HG03354 (cell line): ENCODE data around the gene BCAS3.
"Not testable (repeated sequence)": the region's sequence is repeated elsewhere in the genome, so short reads cannot be mapped to it uniquely, and the experiment has no call there.

Experiments
- ATAC-seq: cut with Tn5 transposase; IDR thresholded peaks from one replicate; pipeline ENCODE4 v1.9.1; 2021; ENCODE audit warnings: mild to moderate bottlenecking; ENCODE audit not compliant: unreplicated experiment, poor library complexity, severe bottlenecking

Gene BCAS3

DNA sequence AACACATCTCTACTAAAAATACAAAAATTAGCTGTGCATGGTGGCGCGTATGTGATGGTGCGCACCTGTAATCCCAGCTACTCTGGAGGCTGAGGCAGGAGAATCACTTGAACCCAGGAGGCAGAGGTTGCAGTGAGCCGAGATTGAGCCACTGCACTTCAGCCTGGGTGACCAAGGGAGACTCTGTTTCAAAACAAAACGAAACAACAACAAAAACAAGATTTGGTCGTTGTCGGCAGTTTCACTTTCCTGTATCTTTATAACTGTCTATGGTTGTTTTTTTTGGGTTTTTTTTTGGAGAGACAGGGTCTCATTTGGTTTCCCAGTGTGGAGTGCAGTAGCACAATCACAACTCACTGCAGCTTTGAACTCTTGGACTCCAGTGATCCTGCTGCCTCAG is 8.9 kb upstream of the BCAS3 start:
- ATAC-seq, result not testable (repeated sequence)

DNA sequence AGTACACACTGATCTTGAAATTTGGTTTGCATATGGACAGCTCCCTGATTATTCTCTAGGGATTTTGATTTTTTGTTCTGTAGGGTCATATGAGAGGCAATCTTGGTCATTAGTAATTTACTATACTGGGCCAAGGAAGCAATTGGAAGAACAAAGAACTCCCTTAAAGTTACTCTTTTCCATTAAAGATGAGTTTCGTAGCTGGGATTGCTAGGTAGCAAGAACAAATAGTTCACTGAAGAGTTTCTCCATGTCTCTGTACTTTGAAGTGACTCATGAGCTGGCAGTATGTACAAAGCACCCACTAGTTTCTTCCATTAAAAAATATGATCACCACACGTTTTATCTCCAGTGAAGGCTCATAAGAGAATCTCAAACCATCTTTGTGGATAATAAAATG is 6.2 kb upstream of the BCAS3 start:
- ATAC-seq, result no peak

DNA sequence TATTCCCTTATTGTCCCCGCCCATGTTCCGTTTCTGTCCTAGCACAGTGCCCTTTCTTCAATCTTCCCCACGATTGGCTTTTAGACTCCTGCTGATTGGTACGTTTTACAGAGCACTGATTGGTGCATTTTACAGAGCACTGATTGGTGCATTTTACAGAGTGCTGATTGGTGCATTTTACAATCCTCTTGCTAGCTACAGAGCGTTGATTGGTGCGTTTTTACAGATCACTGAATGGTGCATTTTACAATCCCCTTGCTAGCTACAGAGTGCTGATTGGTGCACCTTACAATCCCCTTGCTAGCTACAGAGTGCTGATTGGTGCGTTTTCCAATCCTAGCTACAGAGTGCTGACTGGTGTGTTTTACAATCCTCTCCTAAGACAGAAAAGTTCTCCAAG is 3.0 kb upstream of the BCAS3 start:
- not testable (repeated sequence) for ATAC-seq

DNA sequence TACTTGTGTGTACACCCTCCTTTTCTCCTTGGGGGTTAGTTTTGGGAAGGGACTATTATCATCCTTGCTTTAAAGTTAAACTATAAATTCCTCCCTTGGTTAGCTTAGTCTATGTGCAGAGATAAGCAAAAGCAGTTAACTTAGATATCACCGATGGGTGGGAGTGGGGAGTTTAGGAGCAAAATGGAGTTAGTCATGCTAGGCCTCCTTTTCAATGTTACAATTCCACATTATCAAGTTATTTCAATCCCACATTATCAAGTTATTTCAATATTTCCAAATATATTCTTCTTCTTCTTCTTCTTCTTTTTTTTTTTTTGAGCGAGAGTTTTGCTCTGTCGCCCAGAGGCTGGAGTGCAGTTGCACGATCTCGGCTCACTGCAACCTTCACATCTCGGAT is 1.7 kb upstream of the BCAS3 start:
- no peak for ATAC-seq

DNA sequence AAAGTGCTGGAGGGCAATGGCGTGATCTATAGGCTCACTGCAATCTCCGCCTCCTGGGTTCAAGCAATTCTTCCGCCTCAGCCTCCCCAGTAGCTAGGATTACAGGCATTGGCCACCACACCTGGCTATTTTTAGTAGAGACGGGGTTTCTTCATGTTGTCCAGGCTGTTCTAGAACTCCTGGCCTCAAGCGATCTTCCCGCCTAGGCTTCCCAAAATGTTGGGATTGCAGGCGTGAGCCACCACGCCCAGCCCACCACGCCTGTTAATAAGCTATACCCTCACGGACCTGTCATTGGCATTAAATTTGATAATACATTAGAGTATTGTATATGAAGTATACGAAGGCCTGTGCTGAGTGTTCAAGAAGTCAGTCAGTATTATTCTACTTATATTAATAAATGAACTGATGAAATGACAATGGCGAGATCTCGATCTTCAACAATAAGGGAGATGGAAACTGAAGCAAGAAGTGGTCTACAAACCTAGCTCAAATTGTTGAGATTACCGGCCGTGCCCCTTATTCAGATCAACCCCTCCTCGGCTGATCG is 818 bp upstream of the BCAS3 start:
- no peak for ATAC-seq

DNA sequence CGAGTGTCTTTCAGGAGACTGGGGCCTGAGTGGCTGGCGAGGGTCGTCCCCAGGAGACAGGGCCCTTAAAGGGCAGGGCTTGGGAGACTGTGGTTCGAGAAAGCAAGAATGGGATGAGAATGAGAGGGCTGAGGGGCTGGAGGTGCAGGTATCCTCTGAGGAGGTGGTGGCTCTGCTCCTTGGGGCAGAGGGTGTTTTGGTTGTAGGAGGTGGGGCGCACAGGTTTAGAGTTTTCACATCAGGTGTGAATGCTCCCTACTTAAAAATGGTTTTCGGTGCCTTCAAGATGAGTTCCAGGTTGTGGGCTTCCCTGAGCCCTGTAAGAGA is 430 bp downstream of the BCAS3 start:
- no peak for ATAC-seq

DNA sequence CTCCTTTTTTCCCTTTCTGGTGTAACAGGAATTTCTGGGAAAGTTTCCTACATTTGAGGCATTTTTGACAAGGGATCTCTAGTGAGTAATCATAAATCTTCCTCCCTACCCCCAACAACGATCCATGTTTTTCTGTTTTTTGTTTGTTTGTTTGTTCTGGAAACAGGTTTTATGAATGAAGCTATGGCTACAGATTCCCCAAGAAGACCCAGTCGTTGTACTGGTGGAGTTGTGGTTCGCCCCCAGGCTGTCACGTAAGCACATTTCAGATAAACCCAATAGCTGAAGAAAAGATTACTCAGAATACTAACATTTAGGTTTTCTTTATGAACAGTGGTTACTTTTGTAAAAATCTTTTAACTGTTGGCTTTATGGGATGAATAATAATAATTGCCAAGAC is 1.6 kb downstream of the BCAS3 start:
- no peak for ATAC-seq

DNA sequence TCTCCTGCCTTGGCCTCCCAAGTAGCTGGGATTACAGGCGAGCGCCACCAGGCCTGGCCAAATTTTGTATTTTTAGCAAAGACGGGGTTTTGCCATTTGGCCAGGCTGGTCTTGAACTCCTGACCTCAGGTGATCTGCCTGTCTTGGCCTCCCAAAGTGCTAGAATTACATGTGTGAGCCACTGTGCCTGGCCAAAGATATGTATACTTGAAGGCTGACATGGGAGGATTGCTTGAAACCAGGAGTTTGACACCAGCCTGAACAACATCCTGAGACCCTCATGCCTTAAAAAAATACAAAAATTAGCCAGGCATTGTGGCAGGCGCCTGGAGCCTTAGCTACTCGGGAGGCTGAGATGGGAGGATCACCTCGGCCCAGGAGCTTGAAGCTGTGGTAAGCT is 3.1 kb downstream of the BCAS3 start:
- no peak for ATAC-seq

DNA sequence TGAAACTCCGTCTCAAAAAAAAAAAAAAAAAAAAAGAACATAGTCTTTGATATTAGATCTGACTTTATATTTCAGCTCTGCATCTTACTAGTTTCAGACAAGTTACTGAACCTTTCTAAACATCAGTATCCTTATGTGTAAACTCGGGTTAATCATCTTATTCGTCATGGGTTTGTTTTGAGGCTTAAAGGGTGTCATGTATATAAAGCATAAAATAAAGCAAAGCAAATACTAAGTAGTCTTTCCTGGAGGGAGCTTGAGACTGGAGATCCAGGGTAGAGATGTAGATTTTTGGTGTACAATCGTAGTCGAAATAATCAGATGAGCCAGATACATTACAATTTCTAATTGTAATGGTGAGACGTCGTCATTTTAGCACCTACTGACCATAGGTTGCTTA is 7.8 kb downstream of the BCAS3 start:
- no peak for ATAC-seq

DNA sequence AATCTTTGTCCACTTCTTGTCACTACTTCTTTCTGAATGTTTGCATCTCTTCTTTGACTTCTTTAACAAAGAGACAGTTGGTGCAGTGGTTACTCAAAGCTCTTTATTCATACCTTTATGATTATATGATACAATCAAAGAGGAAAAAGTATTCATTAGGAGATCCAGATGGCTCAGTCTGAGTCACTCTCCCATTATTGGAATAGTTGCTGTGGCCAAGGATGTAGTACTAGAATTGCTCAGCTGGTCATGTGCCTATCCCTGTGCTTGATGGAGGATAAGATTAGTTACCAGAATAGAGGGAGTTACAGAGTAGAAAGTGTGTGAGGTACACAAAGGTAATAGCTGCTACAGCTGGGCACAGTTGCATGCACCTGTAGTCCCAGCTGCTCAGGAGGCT is 18.3 kb downstream of the BCAS3 start:
- ATAC-seq, result no peak

DNA sequence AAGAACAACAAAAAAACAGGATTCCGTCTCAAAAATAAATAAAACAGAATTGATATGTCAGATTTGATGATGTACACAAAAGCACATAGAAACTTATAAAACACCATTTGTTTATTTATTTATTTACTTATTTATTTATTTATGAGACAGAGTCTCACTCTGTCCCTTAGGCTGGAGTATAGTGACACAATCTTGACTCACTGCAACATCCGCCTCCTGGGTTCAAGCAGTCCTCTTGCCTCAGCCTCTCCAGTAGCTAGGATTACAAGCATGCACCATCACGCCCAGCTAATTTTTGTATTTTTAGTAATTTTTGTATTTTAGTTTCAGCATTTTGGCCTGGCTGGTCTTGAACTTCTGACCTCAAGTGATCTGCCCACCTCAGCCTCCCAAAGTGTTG is 21.4 kb downstream of the BCAS3 start:
- ATAC-seq, result no peak

DNA sequence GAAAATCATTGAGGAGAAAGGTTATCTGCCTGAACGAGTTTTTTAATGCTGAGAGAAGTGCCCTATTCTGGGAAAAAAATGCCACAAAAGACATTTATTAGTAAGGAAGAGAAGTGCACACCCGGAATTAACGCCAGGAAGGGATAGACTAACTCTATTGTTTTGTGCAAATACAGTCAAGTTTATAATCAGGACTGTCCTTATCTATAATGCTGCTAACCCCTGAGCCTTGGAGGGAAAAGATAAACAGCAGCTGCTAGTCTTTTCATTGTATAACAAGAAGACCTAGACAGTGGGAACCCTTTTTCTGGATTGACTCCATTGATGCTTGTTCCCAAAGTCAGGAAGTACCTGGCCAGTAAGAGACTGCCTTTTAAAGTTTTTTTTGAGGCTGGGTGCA is 26.5 kb downstream of the BCAS3 start:
- ATAC-seq, result no peak

DNA sequence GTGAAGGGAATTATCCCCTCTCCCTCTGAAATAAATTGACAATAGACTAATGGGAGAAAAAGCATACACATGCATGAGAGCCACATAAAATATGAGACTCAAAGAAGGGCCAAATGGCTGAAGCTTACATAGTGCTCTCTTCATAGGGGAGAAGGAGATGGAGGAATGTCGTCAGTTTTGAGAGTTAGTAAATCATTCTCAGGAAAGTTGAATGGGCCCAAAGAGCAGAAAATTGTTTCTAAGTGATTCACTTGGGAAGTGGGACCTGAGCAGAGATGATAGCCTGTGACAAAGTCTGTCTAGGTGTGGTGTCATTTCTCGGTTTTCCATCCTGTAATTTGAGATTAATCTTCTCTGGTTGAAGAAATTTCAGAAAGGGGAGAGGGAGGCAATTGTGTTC is 35.0 kb downstream of the BCAS3 start:
- ATAC-seq, result no peak

DNA sequence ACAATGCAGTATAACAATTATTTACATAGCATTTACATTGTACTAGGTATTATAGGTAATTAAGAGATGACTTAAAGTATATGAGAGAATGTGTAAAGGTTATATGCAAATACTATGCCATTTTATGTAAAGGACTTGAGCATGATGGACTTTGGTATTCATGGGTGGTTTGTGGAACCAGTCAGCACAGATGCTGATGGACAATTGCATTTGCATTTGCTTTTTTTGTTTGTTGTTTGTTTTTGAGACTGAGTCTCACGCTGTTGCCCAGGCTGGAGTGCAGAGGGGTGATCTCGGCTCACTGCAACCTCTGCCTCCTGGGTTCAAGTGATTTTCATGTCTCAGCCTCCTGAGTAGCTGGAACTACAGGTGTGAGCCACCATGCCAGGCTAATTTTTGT is 36.0 kb downstream of the BCAS3 start:
- ATAC-seq, result no peak

DNA sequence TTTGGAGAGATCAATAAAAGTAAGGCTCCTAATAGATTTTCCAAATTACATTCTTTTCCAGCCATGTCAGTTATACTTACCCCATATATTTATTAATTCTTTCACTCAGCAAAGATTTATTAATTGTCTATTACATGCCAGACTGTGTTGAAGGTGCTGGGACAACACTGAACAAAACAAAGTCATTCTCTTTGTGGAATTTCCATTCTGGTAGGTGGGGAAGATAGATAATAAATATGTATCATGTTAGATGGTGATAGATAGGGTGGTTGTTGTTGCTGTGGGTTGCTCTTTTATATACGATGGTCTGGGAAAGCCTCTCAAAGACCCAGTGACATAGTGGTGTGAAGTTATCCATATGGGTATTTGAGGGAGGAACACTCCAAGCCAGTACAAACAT is 39.1 kb downstream of the BCAS3 start:
- ATAC-seq, result no peak

DNA sequence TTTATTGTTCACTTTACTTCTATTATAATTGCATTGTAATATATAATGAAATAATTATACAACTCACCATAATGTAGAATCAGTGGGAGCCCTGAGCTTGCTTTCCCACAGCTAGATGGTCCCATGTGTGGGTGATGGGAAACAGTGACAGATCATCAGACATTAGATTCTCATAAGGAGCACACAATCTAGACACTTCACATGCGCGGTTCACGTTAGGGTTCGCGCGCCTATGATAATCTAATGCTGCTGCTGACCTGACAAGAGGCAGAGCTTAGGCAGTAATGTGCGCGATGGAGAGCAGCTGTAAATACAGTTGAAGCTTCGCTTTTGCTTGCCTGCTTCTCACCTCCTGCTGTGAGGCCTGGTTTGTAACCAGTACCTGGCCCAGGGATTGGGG is 40.2 kb downstream of the BCAS3 start:
- ATAC-seq, result no peak

DNA sequence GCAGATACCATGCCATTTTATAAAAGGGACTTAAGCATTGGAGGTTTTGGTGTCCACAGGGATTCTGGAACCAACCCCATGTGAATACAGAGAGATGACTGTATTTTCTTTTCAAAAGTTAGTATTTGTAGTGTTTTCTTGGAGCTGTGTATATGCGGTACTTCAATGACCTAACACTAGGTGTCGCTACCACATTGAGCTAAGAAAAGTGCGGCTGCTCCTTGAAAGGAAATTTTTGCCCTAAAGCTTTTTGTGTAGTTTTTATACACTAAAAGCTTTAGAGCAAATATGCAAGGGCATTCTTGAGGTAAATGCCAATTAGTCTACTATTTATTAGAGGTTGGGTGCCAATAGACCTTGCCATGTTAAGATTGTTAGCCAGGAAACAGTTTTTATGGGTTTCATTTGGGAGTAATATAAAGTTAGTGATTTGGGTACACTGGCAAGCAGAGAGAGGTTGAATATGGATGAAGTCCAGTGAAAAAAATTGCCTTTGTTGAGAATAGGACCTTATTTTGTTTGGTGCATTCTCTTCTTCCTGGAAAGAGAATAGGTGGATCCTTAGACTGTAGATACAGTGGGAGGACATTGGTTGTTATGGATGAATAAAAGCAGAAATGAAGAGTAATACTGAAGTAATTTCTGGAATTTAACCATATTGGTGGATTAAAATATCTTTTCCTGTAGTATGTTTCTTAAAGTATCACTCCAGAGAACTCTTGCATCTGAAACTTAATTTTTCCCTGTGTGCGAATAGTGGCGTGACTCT is 43.3 kb downstream of the BCAS3 start:
- ATAC-seq, result peak; percentile 52

DNA sequence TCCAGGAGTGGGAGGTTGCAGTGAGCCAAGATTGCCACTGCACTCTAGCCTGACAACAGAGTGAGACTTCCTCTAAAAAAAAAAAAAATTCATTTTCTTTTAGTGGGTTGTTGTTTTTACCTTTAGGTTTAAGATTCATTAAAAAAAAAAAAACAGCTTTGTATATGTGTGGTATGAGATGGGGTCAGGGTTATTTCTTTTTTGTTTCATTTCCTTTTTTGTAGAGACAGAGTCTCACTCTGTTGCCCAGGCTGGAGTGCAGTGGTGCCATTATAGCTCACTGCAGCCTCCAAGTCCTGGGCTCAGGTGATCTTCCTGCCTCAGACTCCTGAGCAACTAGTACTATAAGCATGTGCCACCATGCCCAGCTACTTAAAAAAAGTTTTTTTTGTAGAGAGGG is 47.0 kb downstream of the BCAS3 start:
- peak; percentile 45 for ATAC-seq

DNA sequence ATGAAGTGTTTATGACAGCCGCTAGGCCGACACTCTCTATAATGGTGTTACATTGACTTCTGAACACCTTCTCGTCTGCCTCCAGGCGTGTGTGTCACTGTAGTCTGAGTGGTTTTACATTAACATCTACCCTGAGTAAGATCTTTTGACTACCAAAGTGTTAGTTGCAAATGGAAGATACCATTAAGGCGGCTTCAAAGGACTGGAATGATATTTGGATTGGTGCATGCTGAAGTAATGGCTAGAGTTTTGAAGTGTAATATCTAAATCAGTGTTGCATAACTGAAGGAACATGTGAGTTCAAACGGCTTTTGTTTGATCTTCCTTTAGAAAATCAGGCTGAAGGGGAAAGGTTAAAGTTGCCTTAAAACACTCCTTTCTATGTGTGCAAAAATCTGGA is 52.2 kb downstream of the BCAS3 start:
- no peak for ATAC-seq

DNA sequence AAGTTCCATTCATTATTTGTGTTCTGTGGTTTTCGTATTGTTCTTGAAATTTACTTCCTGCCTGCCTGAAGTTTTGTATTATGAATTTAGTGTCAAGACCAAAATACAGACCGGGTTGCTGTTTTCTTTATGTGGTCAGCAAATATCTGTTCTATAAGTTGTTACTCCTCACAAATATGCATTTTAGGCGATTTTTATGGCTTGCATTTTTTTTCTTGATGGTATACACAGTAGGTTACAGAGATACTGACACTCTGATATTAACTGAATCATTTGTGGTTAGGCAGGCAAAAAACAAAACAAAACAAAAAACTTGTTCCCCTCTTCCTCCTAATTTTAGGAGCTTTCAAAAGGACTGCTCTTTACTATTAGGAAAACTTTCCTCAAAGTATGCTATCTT is 52.6 kb downstream of the BCAS3 start:
- no peak for ATAC-seq

DNA sequence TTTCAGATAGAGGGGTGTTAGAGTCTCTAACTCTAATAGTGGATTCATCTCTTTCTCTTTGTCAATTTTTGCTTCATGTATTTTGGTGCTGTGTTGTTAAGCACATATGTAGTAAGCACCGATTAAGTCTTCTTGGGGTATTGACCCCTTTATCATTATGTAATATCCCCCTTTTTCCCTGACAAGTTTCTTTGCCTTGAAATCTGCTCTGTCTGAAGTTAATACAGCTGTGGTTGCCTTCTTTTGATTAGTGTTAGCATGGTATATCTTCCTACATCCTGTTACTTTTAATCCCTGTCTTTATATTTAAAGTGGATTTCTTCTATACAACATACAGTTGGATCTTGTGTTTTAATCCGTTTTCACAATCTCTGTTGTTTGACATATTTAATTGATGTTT is 60.6 kb downstream of the BCAS3 start:
- ATAC-seq, result no peak

DNA sequence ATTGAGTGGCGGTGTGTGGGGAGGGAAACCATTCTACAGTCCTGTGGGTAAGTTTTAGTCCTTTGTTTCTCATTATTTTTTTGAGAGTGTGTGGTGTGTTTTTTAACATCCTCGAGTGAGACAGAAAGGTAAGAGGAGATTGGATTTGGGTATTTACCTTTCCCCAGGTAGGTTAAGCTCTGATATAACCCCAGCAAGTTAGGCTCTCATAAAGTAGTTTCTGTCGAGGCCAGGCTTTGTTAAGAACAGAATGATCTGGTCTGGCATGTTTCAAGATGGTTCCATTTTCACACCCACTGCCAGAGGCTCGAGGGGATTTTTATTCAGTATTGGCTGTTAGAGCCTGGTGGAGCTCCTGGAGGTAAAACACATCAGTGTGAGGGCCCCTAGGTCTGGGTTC is 62.9 kb downstream of the BCAS3 start:
- no peak for ATAC-seq
